H9 (cell line): ENCODE data around the gene KIAA1614. TPM values are rescaled to one million over a fixed set of nuclear protein-coding genes. Genes with fewer than 3 reads are reported as not detected.

Experiments
- DNase-seq: peaks from one replicate; pipeline ENCODE4 v3.0.0-alpha.2; 2017
- H2AFZ ChIP-seq: one replicate; pipeline ENCODE4 v1.6.1; 2013; ENCODE audit warnings: mild to moderate bottlenecking, low read length, control low read depth, moderate library complexity
- H2AK5ac ChIP-seq: 2 replicates; pipeline ENCODE4 v1.6.1; 2013; ENCODE audit warnings: low read length, control low read depth, mixed read lengths; ENCODE audit not compliant: insufficient read length
- H2BK120ac ChIP-seq: one replicate; pipeline ENCODE4 v1.6.1; 2013; ENCODE audit warnings: low read depth, mild to moderate bottlenecking, low read length, control low read depth, inconsistent platforms; ENCODE audit not compliant: poor library complexity, severe bottlenecking
- H2BK12ac ChIP-seq: 2 replicates; pipeline ENCODE4 v1.6.1; 2013; ENCODE audit warnings: low read length, control low read depth, mixed read lengths, low read depth; ENCODE audit not compliant: insufficient read length
- H2BK15ac ChIP-seq: 2 replicates; pipeline ENCODE4 v1.6.1; 2013; ENCODE audit warnings: low read depth, low read length, control low read depth
- H2BK20ac ChIP-seq: one replicate; pipeline ENCODE4 v1.6.1; 2013; ENCODE audit warnings: low read depth, mild to moderate bottlenecking, low read length, control low read depth, inconsistent platforms; ENCODE audit not compliant: poor library complexity, severe bottlenecking
- H2BK5ac ChIP-seq: 2 replicates; pipeline ENCODE4 v1.6.1; 2013; ENCODE audit warnings: low read length, control low read depth, mixed read lengths; ENCODE audit not compliant: insufficient read length
- H3K14ac ChIP-seq: 2 replicates; pipeline ENCODE4 v1.6.1; 2013; ENCODE audit warnings: low read length, control low read depth; ENCODE audit not compliant: insufficient read depth
- H3K18ac ChIP-seq: 2 replicates; pipeline ENCODE4 v1.6.1; 2013; ENCODE audit warnings: low read depth, mild to moderate bottlenecking, mixed read lengths, low read length, control low read depth; ENCODE audit not compliant: insufficient read length
- H3K23ac ChIP-seq: 2 replicates; pipeline ENCODE4 v1.6.1; 2013; ENCODE audit warnings: low read length, control low read depth, mixed read lengths, low read depth; ENCODE audit not compliant: insufficient read length
- H3K23me2 ChIP-seq: 2 replicates; pipeline ENCODE4 v1.6.1; 2013; ENCODE audit warnings: low read depth, mild to moderate bottlenecking, mixed read lengths, low read length, control low read depth; ENCODE audit not compliant: insufficient read length, poor library complexity, severe bottlenecking
- H3K27ac ChIP-seq: 2 replicates; pipeline ENCODE4 v1.5.1; 2013; ENCODE audit warnings: low read length, control low read depth, mixed read lengths, low read depth; ENCODE audit not compliant: insufficient read length
- H3K27me3 ChIP-seq: 2 replicates; pipeline ENCODE4 v1.6.1; 2013; ENCODE audit warnings: low read length, control low read depth, inconsistent platforms; ENCODE audit not compliant: insufficient read depth
- H3K4ac ChIP-seq: 2 replicates; pipeline ENCODE4 v1.6.1; 2013; ENCODE audit warnings: low read depth, mild to moderate bottlenecking, control low read depth, inconsistent platforms, low read length, moderate library complexity
- H3K4me1 ChIP-seq: 2 replicates; pipeline ENCODE4 v1.6.1; 2013; ENCODE audit warnings: low read length, control low read depth, inconsistent platforms; ENCODE audit not compliant: insufficient read depth
- H3K4me2 ChIP-seq: 2 replicates; pipeline ENCODE4 v1.6.1; 2013; ENCODE audit warnings: low read length, control low read depth, mixed read lengths; ENCODE audit not compliant: insufficient read length, insufficient read depth
- H3K56ac ChIP-seq: 2 replicates; pipeline ENCODE4 v1.6.1; 2013; ENCODE audit warnings: low read depth, mild to moderate bottlenecking, mixed read lengths, low read length, control low read depth; ENCODE audit not compliant: insufficient read length
- H3K79me1 ChIP-seq: 2 replicates; pipeline ENCODE4 v1.6.1; 2013; ENCODE audit warnings: low read depth, mild to moderate bottlenecking, moderate library complexity, low read length, control low read depth, inconsistent platforms; ENCODE audit not compliant: insufficient read depth, poor library complexity, severe bottlenecking
- H3K79me2 ChIP-seq: 2 replicates; pipeline ENCODE4 v1.6.1; 2013; ENCODE audit warnings: low read length, control low read depth, inconsistent platforms; ENCODE audit not compliant: insufficient read depth
- H3K9ac ChIP-seq: 2 replicates; pipeline ENCODE4 v1.6.1; 2013; ENCODE audit warnings: low read length, control low read depth, mixed read lengths; ENCODE audit not compliant: insufficient read length; ENCODE audit errors: extremely low read depth
- H3K9me3 ChIP-seq: one replicate; pipeline ENCODE4 v1.6.1; 2013; ENCODE audit warnings: low read depth, low read length, inconsistent platforms; ENCODE audit not compliant: control insufficient read depth
- H3T11ph ChIP-seq: one replicate; pipeline ENCODE4 v1.6.1; 2013; ENCODE audit warnings: mild to moderate bottlenecking, low read length, control low read depth, inconsistent platforms
- H4K20me1 ChIP-seq: one replicate; pipeline ENCODE4 v1.6.1; 2013; ENCODE audit not compliant: control insufficient read depth, insufficient read length, insufficient read depth
- H4K5ac ChIP-seq: 2 replicates; pipeline ENCODE4 v1.6.1; 2013; ENCODE audit warnings: low read depth, mild to moderate bottlenecking, mixed read lengths, low read length, control low read depth; ENCODE audit not compliant: insufficient read length
- H4K8ac ChIP-seq: replicated peaks from 2 replicates; pipeline ENCODE4 v1.6.1; 2013; ENCODE audit warnings: low read length, control low read depth, mixed read lengths, low read depth; ENCODE audit not compliant: insufficient read length
- H4K91ac ChIP-seq: 2 replicates; pipeline ENCODE4 v1.6.1; 2013; ENCODE audit warnings: low read depth, mild to moderate bottlenecking, moderate library complexity, mixed read lengths, low read length, control low read depth; ENCODE audit not compliant: insufficient read length
- H3K27ac Mint-ChIP-seq, 3 experiments: 2 replicates in 2 of 3; 3 replicates in 1 of 3; pipeline ENCODE4 v1.8.0; 2020 to 2021; ENCODE audit warnings: mixed read lengths in 3 of 3, mild to moderate bottlenecking in 1 of 3, moderate library complexity in 1 of 3
- H3K27me3 Mint-ChIP-seq: 2 replicates; pipeline ENCODE4 v1.8.0; 2021; ENCODE audit warnings: low read depth, mild to moderate bottlenecking, moderate library complexity, mixed read lengths
- H3K36me3 Mint-ChIP-seq, 3 experiments: 2 replicates in 2 of 3; 3 replicates in 1 of 3; pipeline ENCODE4 v1.8.0; 2020 to 2021; ENCODE audit warnings: low read depth in 3 of 3, mixed read lengths in 3 of 3; ENCODE audit not compliant: insufficient read depth in 1 of 3
- H3K4me1 Mint-ChIP-seq, 2 experiments: 2 replicates each; pipeline ENCODE4 v1.8.0; 2020; ENCODE audit warnings: mixed read lengths in 2 of 2
- H3K4me3 Mint-ChIP-seq, 2 experiments: 2 replicates in 1 of 2; 3 replicates in 1 of 2; pipeline ENCODE4 v1.8.0; 2020 to 2021; ENCODE audit warnings: mild to moderate bottlenecking in 2 of 2, mixed read lengths in 2 of 2, moderate library complexity in 1 of 2
- H3K9me3 Mint-ChIP-seq, 2 experiments: 2 replicates in 1 of 2; 3 replicates in 1 of 2; pipeline ENCODE4 v1.8.0; 2020; ENCODE audit warnings: mild to moderate bottlenecking in 2 of 2, mixed read lengths in 2 of 2, moderate library complexity in 1 of 2
- WGBS: extraction: QIAGEN DNeasy Blood & Tissue Kit; methylation state at CpG from one replicate; pipeline ENCODE4 v1.1.7; 2013; ENCODE audit warnings: missing lambda C conversion rate, low lambda C conversion rate, mixed read lengths; ENCODE audit not compliant: insufficient read length; ENCODE audit errors: extremely low coverage; 5-methylcytosine and 5-hydroxymethylcytosine counted together
- total RNA-seq: library from RNA; stranded (reverse); gene quantifications from 2 replicates; pipeline ENCODE4 v1.2.1, GENCODE V29; 2021
- TF ChIP-seq, protein P1 (sequence below): fragments of 200-600 bp; sonication (generic); conservative IDR thresholded peaks from 3 replicates; pipeline ENCODE4 v1.8.0; 2021; ENCODE audit warnings: antibody characterized with exemption, mild to moderate bottlenecking

Gene KIAA1614
- total RNA-seq, 1 experiment from 2014 or later, result 1.3 TPM

DNA sequence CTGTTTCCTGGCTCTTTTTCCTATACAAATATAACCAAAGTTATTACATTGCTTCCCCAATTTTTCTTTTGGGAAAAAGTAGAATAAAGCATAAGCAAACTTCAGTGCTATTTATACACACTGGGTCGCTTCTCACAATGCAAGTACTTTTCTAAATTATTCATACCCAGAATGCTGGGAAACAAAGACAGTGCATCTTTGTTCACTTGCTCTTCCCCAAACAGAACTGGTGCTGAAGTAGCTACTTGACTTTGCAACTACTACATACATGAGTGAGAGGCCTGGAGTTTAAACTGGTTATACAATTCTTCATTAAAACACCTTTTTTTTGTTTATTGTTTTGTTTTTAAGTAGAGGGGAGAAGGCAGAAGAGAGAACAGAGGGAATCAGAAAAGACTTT lies 69.7 kb downstream of the KIAA1614 start:
- no peaks in the 10 kb centered on the region for H3K9me3 ChIP-seq
- WGBS, result no CpG with 5 or more reads among the region's 1 CpG
- no peak overlapping the region for H3K9ac ChIP-seq
- no peak overlapping the region for H4K91ac ChIP-seq
- H2BK120ac ChIP-seq, result no peak overlapping the region
- H3K36me3 Mint-ChIP-seq, result peaks cover 37 to 70% (median 63%) of the 10 kb centered on the region in 3 experiments
- DNase-seq, result no peak
- H2BK15ac ChIP-seq, result no peak overlapping the region
- no peaks in the 10 kb centered on the region for H3K27me3 ChIP-seq
- no peak overlapping the region for H2BK20ac ChIP-seq
- no peaks in the 10 kb centered on the region; the same call in 1 of the 2 replicates for H3K4me1 ChIP-seq
- H2BK12ac ChIP-seq, result no peak overlapping the region
- no peak overlapping the region for H2AK5ac ChIP-seq
- H3K9me3 Mint-ChIP-seq, result no peaks in the 10 kb centered on the region
- TF ChIP-seq, protein P1, sequence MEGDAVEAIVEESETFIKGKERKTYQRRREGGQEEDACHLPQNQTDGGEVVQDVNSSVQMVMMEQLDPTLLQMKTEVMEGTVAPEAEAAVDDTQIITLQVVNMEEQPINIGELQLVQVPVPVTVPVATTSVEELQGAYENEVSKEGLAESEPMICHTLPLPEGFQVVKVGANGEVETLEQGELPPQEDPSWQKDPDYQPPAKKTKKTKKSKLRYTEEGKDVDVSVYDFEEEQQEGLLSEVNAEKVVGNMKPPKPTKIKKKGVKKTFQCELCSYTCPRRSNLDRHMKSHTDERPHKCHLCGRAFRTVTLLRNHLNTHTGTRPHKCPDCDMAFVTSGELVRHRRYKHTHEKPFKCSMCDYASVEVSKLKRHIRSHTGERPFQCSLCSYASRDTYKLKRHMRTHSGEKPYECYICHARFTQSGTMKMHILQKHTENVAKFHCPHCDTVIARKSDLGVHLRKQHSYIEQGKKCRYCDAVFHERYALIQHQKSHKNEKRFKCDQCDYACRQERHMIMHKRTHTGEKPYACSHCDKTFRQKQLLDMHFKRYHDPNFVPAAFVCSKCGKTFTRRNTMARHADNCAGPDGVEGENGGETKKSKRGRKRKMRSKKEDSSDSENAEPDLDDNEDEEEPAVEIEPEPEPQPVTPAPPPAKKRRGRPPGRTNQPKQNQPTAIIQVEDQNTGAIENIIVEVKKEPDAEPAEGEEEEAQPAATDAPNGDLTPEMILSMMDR, result no peak
- no peak overlapping the region for H2BK5ac ChIP-seq
- H3K4me1 Mint-ChIP-seq, result peaks cover 10 to 11% of the 10 kb centered on the region in 2 experiments
- H3K27ac ChIP-seq, result no peak overlapping the region
- no peaks in the 10 kb centered on the region for H3K79me1 ChIP-seq
- H3K4ac ChIP-seq, result no peak overlapping the region
- H3K79me2 ChIP-seq, result no peaks in the 10 kb centered on the region
- H3K56ac ChIP-seq, result no peak overlapping the region
- no peaks in the 10 kb centered on the region for H3K27me3 Mint-ChIP-seq
- H4K8ac ChIP-seq, result no peak overlapping the region
- no peak overlapping the region for H3K23ac ChIP-seq
- no peak overlapping the region for H3K4me2 ChIP-seq
- H3K27ac Mint-ChIP-seq, result peak overlapping the region in 1 of 3 experiments; percentile 38; a peak in 4 of 7 replicates
- H3K18ac ChIP-seq, result no peak overlapping the region
- no peaks in the 10 kb centered on the region for H3K23me2 ChIP-seq
- no peaks in the 10 kb centered on the region for H4K20me1 ChIP-seq
- no peak overlapping the region for H4K5ac ChIP-seq
- no peak overlapping the region for H3K4me3 Mint-ChIP-seq
- H2AFZ ChIP-seq, result no peak overlapping the region
- H3T11ph ChIP-seq, result no peak overlapping the region
- no peak overlapping the region for H3K14ac ChIP-seq
